Measurements from ENCODE around the gene HADH.
"Not testable (repeated sequence)": the region's sequence is repeated elsewhere in the genome, so short reads cannot be mapped to it uniquely, and the experiment has no call there.

The HADH gene

GRCh38 chr4:107996949-107997788 is 7.5 kb downstream of the HADH start:
- no peak for DNase-seq (ENCODE audit: low spot score)

- no peak for DNase-seq (ENCODE audit: low spot score)
Observed at GRCh38 chr4:107997794-107998193, 8.1 kb downstream of the HADH start.

GRCh38 chr4:107999932-108000539 is 10.3 kb downstream of the HADH start:
- no peak for DNase-seq (ENCODE audit: low spot score)

- DNase-seq (ENCODE audit: low spot score) = no peak
Observed at GRCh38 chr4:108001540-108002135, 11.9 kb downstream of the HADH start.

GRCh38 chr4:108003982-108004515 is 14.4 kb downstream of the HADH start:
- no peak for DNase-seq (ENCODE audit: low spot score)

GRCh38 chr4:108004646-108005045 is 15.0 kb downstream of the HADH start:
- DNase-seq (ENCODE audit: low spot score) = no peak

- DNase-seq (ENCODE audit: low spot score) = no peak
Observed at GRCh38 chr4:108005807-108006206, 16.1 kb downstream of the HADH start.

GRCh38 chr4:108006361-108006760 is 16.7 kb downstream of the HADH start:
- DNase-seq (ENCODE audit: low spot score) = no peak

GRCh38 chr4:108007984-108008383 is 18.3 kb downstream of the HADH start:
- DNase-seq (ENCODE audit: low spot score) = no peak

GRCh38 chr4:108008721-108009120 is 19.0 kb downstream of the HADH start:
- no peak for DNase-seq (ENCODE audit: low spot score)

GRCh38 chr4:108010167-108010566 is 20.5 kb downstream of the HADH start:
- DNase-seq (ENCODE audit: low spot score) = no peak

- not testable (repeated sequence) for DNase-seq (ENCODE audit: low spot score)
Observed at GRCh38 chr4:108012382-108012781, 22.7 kb downstream of the HADH start.

- no peak for DNase-seq (ENCODE audit: low spot score)
Observed at GRCh38 chr4:108013327-108013726, 23.6 kb downstream of the HADH start.

- no peak for DNase-seq (ENCODE audit: low spot score)
Observed at GRCh38 chr4:108013955-108014354, 24.3 kb downstream of the HADH start.

- DNase-seq (ENCODE audit: low spot score) = peak; percentile 82
Observed at GRCh38 chr4:108018040-108018883, 28.6 kb downstream of the HADH start.

GRCh38 chr4:108018884-108019187 is 29.1 kb downstream of the HADH start:
- no peak for DNase-seq (ENCODE audit: low spot score)

GRCh38 chr4:108024085-108024877 is 34.6 kb downstream of the HADH start:
- no peak for DNase-seq (ENCODE audit: low spot score)

GRCh38 chr4:108024878-108025165 is 35.1 kb downstream of the HADH start:
- no peak for DNase-seq (ENCODE audit: low spot score)

- DNase-seq (ENCODE audit: low spot score) = peak; percentile 40
Observed at GRCh38 chr4:108029016-108029720, 39.5 kb downstream of the HADH start.

- DNase-seq (ENCODE audit: low spot score) = no peak
Observed at GRCh38 chr4:108029731-108030130, 40.0 kb downstream of the HADH start.

GRCh38 chr4:108030332-108030731 is 40.6 kb downstream of the HADH start:
- DNase-seq (ENCODE audit: low spot score) = peak; percentile 78
